Endometrium (tissue), 2 donors: Measurements from ENCODE around the gene SLC35E4.

Experiments
- FAIRE-seq: peaks from 2 replicates; lab custom pipeline; 2012; peaks lifted over from hg19 to GRCh38; lab: Jason Lieb, UNC
- donor health status: control.
- donor health status: control.

Gene SLC35E4

GRCh38 chr22:30694640-30695350 lies 59.2 kb downstream of the SLC35E4 start, which contains the start of gene OSBP2:
OSBP2 (plus strand) TSS chr22:30694874; CDS start chr22:30694910, 36 bp downstream.
- FAIRE-seq, result no peak

- FAIRE-seq, result no peak
Observed at GRCh38 chr22:30695351-30695851, 59.8 kb downstream of the SLC35E4 start.

GRCh38 chr22:30695871-30696655 lies 60.5 kb downstream of the SLC35E4 start:
- FAIRE-seq, result no peak
